H1 (cell line): ENCODE data around the gene ZNF415. TPM values are rescaled to one million over a fixed set of nuclear protein-coding genes. Genes with fewer than 3 reads are reported as not detected.

Experiments used
- CTCF ChIA-PET: fragments of 300-600 bp; sonication (Branson Sonifier 250); formaldehyde crosslinking; loops from one replicate; lab custom pipeline; 2021; ENCODE audit not compliant: partially characterized antibody; lab: Charles Lee
- POLR2A ChIA-PET: fragments of 300-600 bp; sonication (Branson Sonifier 250); formaldehyde crosslinking; loops from one replicate; lab custom pipeline; 2021; ENCODE audit warnings: inconsistent platforms; ENCODE audit not compliant: partially characterized antibody; lab: Charles Lee
- DNase-seq, 2 experiments: peaks; one replicate each; pipeline versions ENCODE4 v3.0.0 to v3.0.0-alpha.2; 2010 to 2022; ENCODE audit warnings: low spot score in 2 of 2, low read depth in 1 of 2, mixed read lengths in 1 of 2
- FAIRE-seq: peaks from 2 replicates; lab custom pipeline; 2011; peaks lifted over from hg19 to GRCh38; lab: Jason Lieb, UNC
- H2AFZ ChIP-seq: 2 replicates; pipeline ENCODE4 v1.8.1; 2012; ENCODE audit warnings: low read length, inconsistent platforms
- H2AK5ac ChIP-seq: 2 replicates; pipeline ENCODE4 v1.6.1; 2013; ENCODE audit warnings: low read depth, low read length
- H2BK120ac ChIP-seq: replicated peaks from 2 replicates; pipeline ENCODE3; 2013; ENCODE audit warnings: low read depth, low read length, inconsistent platforms
- H2BK12ac ChIP-seq: 2 replicates; pipeline ENCODE4 v1.6.1; 2013; ENCODE audit warnings: low read depth, low read length
- H2BK15ac ChIP-seq: 2 replicates; pipeline ENCODE4 v1.6.1; 2013; ENCODE audit warnings: low read length
- H2BK20ac ChIP-seq: 2 replicates; pipeline ENCODE4 v1.6.1; 2013; ENCODE audit warnings: low read length
- H2BK5ac ChIP-seq: 2 replicates; pipeline ENCODE4 v1.6.1; 2013; ENCODE audit warnings: low read depth, low read length
- H3K14ac ChIP-seq: 2 replicates; pipeline ENCODE4 v1.6.1; 2013; ENCODE audit warnings: inconsistent platforms; ENCODE audit not compliant: insufficient read length
- H3K18ac ChIP-seq: 2 replicates; pipeline ENCODE4 v1.6.1; 2013; ENCODE audit warnings: low read length; ENCODE audit errors: extremely low read depth
- H3K23ac ChIP-seq: 2 replicates; pipeline ENCODE4 v1.6.1; 2013; ENCODE audit warnings: inconsistent platforms; ENCODE audit not compliant: insufficient read length
- H3K23me2 ChIP-seq: 2 replicates; pipeline ENCODE4 v1.6.1; 2013; ENCODE audit warnings: low read depth, low read length
- H3K27ac ChIP-seq: 2 replicates; pipeline ENCODE4 v1.6.1; 2011; ENCODE audit warnings: low read depth, low read length, inconsistent platforms
- H3K27me3 ChIP-seq, 4 experiments: replicated peaks in 1 of 4; 1 replicate in 1 of 4; 2 replicates in 3 of 4; pipeline versions ENCODE4 v1.6.1 to v1.8.1; 2011 to 2013; ENCODE audit warnings: low read length in 3 of 4, mild to moderate bottlenecking in 3 of 4, inconsistent platforms in 2 of 4, mixed read lengths in 2 of 4, moderate library complexity in 1 of 4; ENCODE audit not compliant: control insufficient read depth in 3 of 4, insufficient read depth in 3 of 4; ENCODE audit errors: extremely low read depth in 1 of 4
- H3K36me3 ChIP-seq, 4 experiments: 2 replicates each; pipeline versions ENCODE4 v1.6.1 to v1.8.1; 2011 to 2013; ENCODE audit warnings: mild to moderate bottlenecking in 4 of 4, low read length in 3 of 4, moderate library complexity in 2 of 4, control low read depth in 1 of 4, inconsistent platforms in 1 of 4; ENCODE audit not compliant: insufficient read depth in 4 of 4, control insufficient read depth in 2 of 4
- H3K4ac ChIP-seq: replicated peaks from 2 replicates; pipeline ENCODE3; 2013; ENCODE audit warnings: low read length, low read depth, mixed read lengths, inconsistent platforms; ENCODE audit not compliant: insufficient read length
- H3K4me1 ChIP-seq, 4 experiments: replicated peaks in 1 of 4; 1 replicate in 1 of 4; 2 replicates in 3 of 4; pipeline versions ENCODE4 v1.6.1 to v1.8.1; 2011 to 2013; ENCODE audit warnings: low read length in 3 of 4, inconsistent platforms in 2 of 4, mixed read lengths in 1 of 4; ENCODE audit not compliant: insufficient read depth in 4 of 4, control insufficient read depth in 3 of 4
- H3K4me2 ChIP-seq, 2 experiments: 2 replicates each; pipeline versions ENCODE4 v1.6.1 to v1.8.1; 2011 to 2013; ENCODE audit warnings: low read depth in 2 of 2, low read length in 2 of 2, control low read depth in 1 of 2, inconsistent platforms in 1 of 2, mild to moderate bottlenecking in 1 of 2; ENCODE audit not compliant: insufficient read depth in 1 of 2
- H3K4me3 ChIP-seq, 4 experiments: fragments of 200-600, 300-600 bp in 1 of 4; sonication (generic), shearing (Covaris generic), sonication (Bioruptor Twin) in 1 of 4; 2 replicates each; pipeline versions ENCODE4 v1.5.1 to v1.8.1; 2011 to 2016; ENCODE audit warnings: low read length in 4 of 4, low read depth in 3 of 4, control low read depth in 2 of 4, inconsistent platforms in 2 of 4, mild to moderate bottlenecking in 2 of 4, mixed read lengths in 1 of 4, moderate library complexity in 1 of 4; ENCODE audit not compliant: insufficient read depth in 2 of 4; ENCODE audit errors: extremely low read depth in 1 of 4
- H3K56ac ChIP-seq: replicated peaks from 2 replicates; pipeline ENCODE3; 2013; ENCODE audit warnings: low read depth, mild to moderate bottlenecking, mixed read lengths, low read length, inconsistent platforms; ENCODE audit not compliant: insufficient read length
- H3K79me1 ChIP-seq: 2 replicates; pipeline ENCODE4 v1.6.1; 2013; ENCODE audit warnings: low read depth, low read length, control low read depth
- H3K79me2 ChIP-seq, 2 experiments: 2 replicates each; pipeline versions ENCODE4 v1.6.1 to v1.8.1; 2012 to 2013; ENCODE audit warnings: low read length in 2 of 2, mild to moderate bottlenecking in 2 of 2, inconsistent platforms in 1 of 2; ENCODE audit not compliant: insufficient read depth in 2 of 2, control insufficient read depth in 1 of 2
- H3K9ac ChIP-seq, 4 experiments: replicated peaks in 1 of 4; 1 replicate in 1 of 4; 2 replicates in 3 of 4; pipeline versions ENCODE4 v1.6.1 to v1.8.1; 2011 to 2013; ENCODE audit warnings: low read depth in 3 of 4, low read length in 3 of 4, control low read depth in 2 of 4, mild to moderate bottlenecking in 2 of 4, moderate library complexity in 2 of 4, inconsistent platforms in 1 of 4; ENCODE audit errors: extremely low read depth in 1 of 4
- H3K9me3 ChIP-seq, 2 experiments: 2 replicates each; pipeline versions ENCODE4 v1.6.1 to v1.8.1; 2012 to 2013; ENCODE audit warnings: mild to moderate bottlenecking in 2 of 2, moderate library complexity in 2 of 2, control low read depth in 1 of 2, inconsistent platforms in 1 of 2, low read depth in 1 of 2, low read length in 1 of 2, mixed read lengths in 1 of 2; ENCODE audit not compliant: insufficient read depth in 2 of 2
- H4K20me1 ChIP-seq, 2 experiments: replicated peaks in 1 of 2; 2 replicates each; pipeline versions ENCODE3 to v1.8.1; 2011 to 2013; ENCODE audit warnings: inconsistent platforms in 2 of 2, low read length in 2 of 2, mild to moderate bottlenecking in 1 of 2; ENCODE audit not compliant: insufficient read depth in 2 of 2, control insufficient read depth in 1 of 2
- H4K5ac ChIP-seq: 2 replicates; pipeline ENCODE4 v1.6.1; 2013; ENCODE audit warnings: low read length, low read depth, mixed read lengths, inconsistent platforms; ENCODE audit not compliant: insufficient read length
- H4K8ac ChIP-seq: 2 replicates; pipeline ENCODE4 v1.8.0; 2013; ENCODE audit warnings: mild to moderate bottlenecking, moderate library complexity, low read length, inconsistent platforms; ENCODE audit not compliant: insufficient read depth; ENCODE audit errors: extremely low read depth
- H4K91ac ChIP-seq: replicated peaks from 2 replicates; pipeline ENCODE3; 2013; ENCODE audit warnings: low read length, mixed read lengths, inconsistent platforms; ENCODE audit not compliant: insufficient read length
- FOSL1 ChIP-seq: IDR thresholded peaks from 2 replicates; pipeline ENCODE4 v1.6.1; 2011; ENCODE audit warnings: mild to moderate bottlenecking, low read depth, low read length, moderate library complexity; ENCODE audit not compliant: insufficient read depth
- WGBS, 2 experiments: shearing (Covaris generic) in 1 of 2; methylation state at CpG; one replicate each; pipeline versions ENCODE4 v1.1.6 to v1.1.7; 2013 to 2015; ENCODE audit warnings: low lambda C conversion rate in 2 of 2, mixed read lengths in 2 of 2, inconsistent platforms in 1 of 2, low coverage in 1 of 2, missing lambda C conversion rate in 1 of 2; ENCODE audit not compliant: insufficient replicate concordance in 2 of 2, insufficient coverage in 1 of 2, insufficient read length in 1 of 2; ENCODE audit errors: extremely low coverage in 1 of 2, missing lambda C conversion rate in 1 of 2; 5-methylcytosine and 5-hydroxymethylcytosine counted together
- polyA plus RNA-seq, 7 experiments: library from polyadenylated mRNA; depleted of rRNA in 3 of 7; stranded (reverse) in 5 of 7; unstranded in 2 of 7; fragments of >200 nt in 5 of 7; fragments of 200-250 nt in 2 of 7; gene quantifications; 1 replicate in 5 of 7; 2 replicates in 1 of 7; 4 replicates in 1 of 7; pipeline versions ENCODE4 v1.2.1 to v1.2.3, GENCODE V29; 2011 to 2013; ENCODE audit warnings: missing spikeins in 2 of 7, mixed read lengths in 2 of 7
- total RNA-seq: library from RNA; stranded (reverse); fragmentation: NEBNext Ultra II Directional; extraction: Animal tissue kit (Norgen Biotek cat#: 25700); gene quantifications from 2 replicates; pipeline ENCODE4 v1.2.1, GENCODE V29; 2021

Gene ZNF415
- total and polyA plus RNA-seq, 2 of the 8 experiments (the other 6 are each of a cell fraction or from before 2014, with no cell fraction given) = 5.8 to 9.7 TPM

DNA sequence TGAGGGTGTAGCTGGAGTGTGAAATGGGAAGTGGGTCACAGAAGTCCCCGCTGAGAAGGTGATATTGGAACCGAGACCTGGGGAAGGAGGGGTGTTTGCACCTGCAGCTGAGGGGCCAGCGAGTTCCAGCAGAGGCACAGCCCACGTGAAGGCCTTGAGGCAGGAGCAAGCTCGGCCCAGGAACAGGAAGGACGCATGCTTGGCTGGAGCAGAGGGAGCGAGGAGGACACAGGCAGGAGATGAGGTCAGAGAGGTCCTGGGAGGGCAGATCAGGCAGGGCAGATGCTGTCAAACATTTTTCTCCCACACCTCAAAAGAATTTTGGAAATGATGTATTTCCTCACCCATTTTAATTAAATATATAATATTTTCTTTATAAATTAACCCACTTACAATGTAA is 9.3 kb downstream of the ZNF415 start:
- Histone ChIP-seq H3K79me1 (no peaks in the 10 kb centered on the region), H3K9ac (no peak overlapping the region), H3K23ac (no peak overlapping the region), H4K8ac (no peak overlapping the region), H2AK5ac (no peak overlapping the region), H3K79me2 (no peaks in the 10 kb centered on the region), H2AFZ (no peak overlapping the region), H4K5ac (no peak overlapping the region), H2BK5ac (no peak overlapping the region), H3K14ac (no peak overlapping the region), H3K27me3 (no peaks in the 10 kb centered on the region), H4K20me1 (peaks cover 0 to 3% of the 10 kb centered on the region in 2 experiments), H3K56ac (no peak overlapping the region), H3K4ac (no peak overlapping the region), H3K4me1 (no peaks in the 10 kb centered on the region), H2BK12ac (no peak overlapping the region), H3K18ac (no peak overlapping the region), H3K9me3 (no peaks in the 10 kb centered on the region), H2BK120ac (no peak overlapping the region), H2BK20ac (no peak overlapping the region), H2BK15ac (no peak overlapping the region), H3K36me3 (peaks cover 0 to 4% (median 0%) of the 10 kb centered on the region in 4 experiments; a peak in 1 of 8 replicates), H3K23me2 (no peaks in the 10 kb centered on the region), H3K27ac (no peak overlapping the region), H4K91ac (no peak overlapping the region), H3K4me3 (no peak overlapping the region), H3K4me2 (no peak overlapping the region)
- TF ChIP-seq FOSL1 = no peak
- CTCF ChIA-PET = no interaction called here
- POLR2A ChIA-PET = no interaction called here
- FAIRE-seq (no peak), DNase-seq (no peak)
- WGBS, 2 experiments = 95% methylated on average over 5 of the region's 7 CpGs; no CpG with 5 or more reads in 1 of the 2 experiments
